Ovary (tissue), 9 donors: ENCODE results near the gene UIMC1. TPM values are rescaled to one million over a fixed set of nuclear protein-coding genes. Genes with fewer than 3 reads are reported as not detected.
A peak's percentile ranks its signal among the peaks of the same experiment; 100 is the strongest.
"Not testable (repeated sequence)": the region's sequence is repeated elsewhere in the genome, so short reads cannot be mapped to it uniquely, and the experiment has no call there.

Experiments used
- DNase-seq, 5 donors: peaks; one replicate each; pipeline ENCODE4 v3.0.0-alpha.2; 2019 to 2020
- H3K27ac ChIP-seq, 2 donors: fragments of 200-600 bp; one replicate each; pipeline versions ENCODE4 v1.5.1 to v1.8.0; 2019 to 2022
- H3K27me3 ChIP-seq: fragments of 200-600 bp; one replicate; pipeline ENCODE4 v1.8.0; 2022
- H3K36me3 ChIP-seq: fragments of 200-600 bp; sonication (generic); one replicate; pipeline ENCODE4 v1.5.1; 2019
- H3K4me1 ChIP-seq: one replicate; pipeline ENCODE4 v1.8.1; 2013; ENCODE audit warnings: mild to moderate bottlenecking, moderate library complexity; ENCODE audit not compliant: insufficient read depth
- H3K4me3 ChIP-seq: fragments of 200-600 bp; sonication (generic); one replicate; pipeline ENCODE4 v1.5.1; 2017
- H3K9me3 ChIP-seq, 2 donors: fragments of 200-600 bp in 1 of 2; sonication (generic) in 1 of 2; one replicate each; pipeline versions ENCODE4 v1.5.1 to v1.8.1; 2013 to 2019; ENCODE audit warnings: mild to moderate bottlenecking in 1 of 2, moderate library complexity in 1 of 2
- CTCF ChIP-seq, 3 donors: fragments of 450-650 bp in 2 of 3; fragments of 200-600 bp in 1 of 3; IDR thresholded peaks; one replicate each; pipeline versions ENCODE4 v1.5.1 to v1.8.0; 2016 to 2022; ENCODE audit warnings: antibody characterized with exemption in 3 of 3, mild to moderate bottlenecking in 1 of 3
- EP300 ChIP-seq: sonication (generic); formaldehyde crosslinking; IDR thresholded peaks from one replicate; pipeline ENCODE4 v1.6.1; 2017; ENCODE audit warnings: antibody characterized with exemption
- POLR2A ChIP-seq: fragments of 450-650 bp; IDR thresholded peaks from one replicate; pipeline ENCODE4 v1.6.1; 2017; ENCODE audit warnings: antibody characterized with exemption, mild to moderate bottlenecking, moderate library complexity
- WGBS, 3 donors: extraction: QIAGEN DNeasy Blood & Tissue Kit in 1 of 3; methylation state at CpG; one replicate each; pipeline versions ENCODE4 v1.1.5 to v1.1.7; 2013 to 2017; 5-methylcytosine and 5-hydroxymethylcytosine counted together
- intact Hi-C, 4 donors: fragments of 100-400 bp; cut with DNase I; formaldehyde crosslinking; loops; one replicate each; pipeline versions ENCODE4 v1.11.0 to v1.15.1; 2022 to 2023
- polyA plus RNA-seq, 2 donors: library from polyadenylated mRNA; stranded (reverse); fragments of 200-250 nt in 1 of 2; fragments of 350-450 nt in 1 of 2; fragmentation: Illumina TruSeq in 1 of 2; extraction: RNeasy Lipid Tissue Mini Kit (QIAGEN cat#74804) in 1 of 2; gene quantifications; one replicate each; pipeline ENCODE4 v1.2.3, GENCODE V29; 2013 to 2014
- total RNA-seq, 7 donors: library from RNA; depleted of rRNA in 2 of 7; stranded (reverse); fragments of >200 nt in 2 of 7; fragmentation: NEBNext Ultra II Directional in 3 of 7; extraction: Animal tissue kit (Norgen Biotek cat#: 25700) in 3 of 7; gene quantifications; one replicate each; pipeline versions ENCODE4 v1.1.0 to v1.2.4, GENCODE V29; 2016 to 2023
- donor health status: DM: no; HTN: no; CAD: no; lungs with moderate emphysema.
- donor health status: DM: no; HTN: no; CAD: no.
- donor health status: Bipolar disorder and iron deficiency.
- donor health status: DM: yes; HTN: yes; CAD: no.
- donor health status: DM: no; HTN: no; CAD: no.
- donor health status: DM: yes; HTN: yes; CAD: no.

The UIMC1 gene
- total and polyA plus RNA-seq, 9 donors, result 34.9 to 80.2 (median 49.5) TPM

- Histone ChIP-seq H3K4me1 (peaks cover 6% of the 10 kb centered on the region), H3K36me3 (no peaks in the 10 kb centered on the region), H3K27me3 (no peaks in the 10 kb centered on the region), H3K4me3 (peak overlapping the region; percentile 94), H3K27ac (peak overlapping the region; percentile 90 to 93), H3K9me3 (no peaks in the 10 kb centered on the region)
- WGBS, 3 donors, result 0 to 1% (median 1%) methylated on average over 38 to 51 of the region's 51 CpGs
- intact Hi-C loops, result no loop called here
- DNase-seq, result peak; percentile 66 to 80 (median 73)
- no peak for TF ChIP-seq EP300
- TF ChIP-seq CTCF (IDR thresholded peaks at IDR 0.05), result peak; percentile 18 to 32 (median 29)
- no peak for TF ChIP-seq POLR2A
Measured at GRCh38 chr5:177005619-177006264, 837 bp downstream of the UIMC1 start.

GRCh38 chr5:177004961-177005360 lies 1.6 kb downstream of the UIMC1 start:
- no peak overlapping the region for H3K27ac ChIP-seq
- H3K27me3 ChIP-seq, result no peaks in the 10 kb centered on the region
- peaks cover 6% of the 10 kb centered on the region for H3K4me1 ChIP-seq
- intact Hi-C loops, result no loop called here
- no peaks in the 10 kb centered on the region for H3K9me3 ChIP-seq
- 84 to 95% (median 91%) methylated on average over 10 of the region's 10 CpGs for WGBS, 3 donors
- no peaks in the 10 kb centered on the region for H3K36me3 ChIP-seq
- DNase-seq, result no peak
- TF ChIP-seq POLR2A, result no peak
- no peak for TF ChIP-seq CTCF (IDR thresholded peaks at IDR 0.05)
- TF ChIP-seq EP300, result no peak
- H3K4me3 ChIP-seq, result peak overlapping the region; percentile 94

- 68 to 76% (median 74%) methylated on average over 5 of the region's 5 CpGs for WGBS, 3 donors
- no peak for TF ChIP-seq POLR2A
- TF ChIP-seq EP300, result no peak
- no peak for TF ChIP-seq CTCF (IDR thresholded peaks at IDR 0.05)
- H3K4me3 ChIP-seq, result no peak overlapping the region
Measured at GRCh38 chr5:177003649-177004048, 2.9 kb downstream of the UIMC1 start.

GRCh38 chr5:176999526-176999925 lies 7.1 kb downstream of the UIMC1 start:
- H3K4me3 ChIP-seq, H3K27ac ChIP-seq, H3K36me3 ChIP-seq, DNase-seq, H3K27me3 ChIP-seq, H3K9me3 ChIP-seq, H3K4me1 ChIP-seq, intact Hi-C loops: not testable (repeated sequence)

More at GRCh38 chr5:177003649-177004048, 2.9 kb downstream of the UIMC1 start:
- Histone ChIP-seq H3K27me3 (no peaks in the 10 kb centered on the region), H3K4me1 (peaks cover 6% of the 10 kb centered on the region), H3K9me3 (no peaks in the 10 kb centered on the region), H3K36me3 (no peaks in the 10 kb centered on the region), H3K27ac (no peak overlapping the region)
- intact Hi-C loops, result no loop called here
- no peak for DNase-seq

- intact Hi-C loops, result no loop called here
- H3K9me3 ChIP-seq, result no peaks in the 10 kb centered on the region
- H3K4me1 ChIP-seq, result peaks cover 1% of the 10 kb centered on the region
- no peaks in the 10 kb centered on the region for H3K36me3 ChIP-seq
- DNase-seq, result no peak
- H3K27ac ChIP-seq, result no peak overlapping the region
- H3K4me3 ChIP-seq, result no peak overlapping the region
- WGBS, 3 donors, result 95 to 99% (median 97%) methylated on average over 5 of the region's 5 CpGs
- H3K27me3 ChIP-seq, result no peaks in the 10 kb centered on the region
- no peak for TF ChIP-seq CTCF (IDR thresholded peaks at IDR 0.05)
- no peak for TF ChIP-seq EP300
- no peak for TF ChIP-seq POLR2A
Measured at GRCh38 chr5:176998828-176999227, 7.8 kb downstream of the UIMC1 start.
